H1 (cell line): ENCODE results near the gene USP54. TPM values are rescaled to one million over a fixed set of nuclear protein-coding genes. Genes with fewer than 3 reads are reported as not detected.

ENCODE experiments used
- CTCF ChIA-PET: fragments of 300-600 bp; sonication (Branson Sonifier 250); formaldehyde crosslinking; loops from one replicate; lab custom pipeline; 2021; ENCODE audit not compliant: partially characterized antibody; lab: Charles Lee
- POLR2A ChIA-PET: fragments of 300-600 bp; sonication (Branson Sonifier 250); formaldehyde crosslinking; loops from one replicate; lab custom pipeline; 2021; ENCODE audit warnings: inconsistent platforms; ENCODE audit not compliant: partially characterized antibody; lab: Charles Lee
- DNase-seq, 2 experiments: peaks; one replicate each; pipeline versions ENCODE4 v3.0.0 to v3.0.0-alpha.2; 2010 to 2022; ENCODE audit warnings: low spot score in 2 of 2, low read depth in 1 of 2, mixed read lengths in 1 of 2
- FAIRE-seq: peaks from 2 replicates; lab custom pipeline; 2011; peaks lifted over from hg19 to GRCh38; lab: Jason Lieb, UNC
- H2AFZ ChIP-seq: 2 replicates; pipeline ENCODE4 v1.8.1; 2012; ENCODE audit warnings: low read length, inconsistent platforms
- H2AK5ac ChIP-seq: 2 replicates; pipeline ENCODE4 v1.6.1; 2013; ENCODE audit warnings: low read depth, low read length
- H2BK120ac ChIP-seq: replicated peaks from 2 replicates; pipeline ENCODE3; 2013; ENCODE audit warnings: low read depth, low read length, inconsistent platforms
- H2BK12ac ChIP-seq: 2 replicates; pipeline ENCODE4 v1.6.1; 2013; ENCODE audit warnings: low read depth, low read length
- H2BK15ac ChIP-seq: 2 replicates; pipeline ENCODE4 v1.6.1; 2013; ENCODE audit warnings: low read length
- H2BK20ac ChIP-seq: 2 replicates; pipeline ENCODE4 v1.6.1; 2013; ENCODE audit warnings: low read length
- H2BK5ac ChIP-seq: 2 replicates; pipeline ENCODE4 v1.6.1; 2013; ENCODE audit warnings: low read depth, low read length
- H3K14ac ChIP-seq: 2 replicates; pipeline ENCODE4 v1.6.1; 2013; ENCODE audit warnings: inconsistent platforms; ENCODE audit not compliant: insufficient read length
- H3K18ac ChIP-seq: 2 replicates; pipeline ENCODE4 v1.6.1; 2013; ENCODE audit warnings: low read length; ENCODE audit errors: extremely low read depth
- H3K23ac ChIP-seq: 2 replicates; pipeline ENCODE4 v1.6.1; 2013; ENCODE audit warnings: inconsistent platforms; ENCODE audit not compliant: insufficient read length
- H3K23me2 ChIP-seq: 2 replicates; pipeline ENCODE4 v1.6.1; 2013; ENCODE audit warnings: low read depth, low read length
- H3K27ac ChIP-seq: 2 replicates; pipeline ENCODE4 v1.6.1; 2011; ENCODE audit warnings: low read depth, low read length, inconsistent platforms
- H3K27me3 ChIP-seq, 4 experiments: replicated peaks in 1 of 4; 1 replicate in 1 of 4; 2 replicates in 3 of 4; pipeline versions ENCODE4 v1.6.1 to v1.8.1; 2011 to 2013; ENCODE audit warnings: low read length in 3 of 4, mild to moderate bottlenecking in 3 of 4, inconsistent platforms in 2 of 4, mixed read lengths in 2 of 4, moderate library complexity in 1 of 4; ENCODE audit not compliant: control insufficient read depth in 3 of 4, insufficient read depth in 3 of 4; ENCODE audit errors: extremely low read depth in 1 of 4
- H3K36me3 ChIP-seq, 4 experiments: 2 replicates each; pipeline versions ENCODE4 v1.6.1 to v1.8.1; 2011 to 2013; ENCODE audit warnings: mild to moderate bottlenecking in 4 of 4, low read length in 3 of 4, moderate library complexity in 2 of 4, control low read depth in 1 of 4, inconsistent platforms in 1 of 4; ENCODE audit not compliant: insufficient read depth in 4 of 4, control insufficient read depth in 2 of 4
- H3K4ac ChIP-seq: replicated peaks from 2 replicates; pipeline ENCODE3; 2013; ENCODE audit warnings: low read length, low read depth, mixed read lengths, inconsistent platforms; ENCODE audit not compliant: insufficient read length
- H3K4me1 ChIP-seq, 4 experiments: replicated peaks in 1 of 4; 1 replicate in 1 of 4; 2 replicates in 3 of 4; pipeline versions ENCODE4 v1.6.1 to v1.8.1; 2011 to 2013; ENCODE audit warnings: low read length in 3 of 4, inconsistent platforms in 2 of 4, mixed read lengths in 1 of 4; ENCODE audit not compliant: insufficient read depth in 4 of 4, control insufficient read depth in 3 of 4
- H3K4me2 ChIP-seq, 2 experiments: 2 replicates each; pipeline versions ENCODE4 v1.6.1 to v1.8.1; 2011 to 2013; ENCODE audit warnings: low read depth in 2 of 2, low read length in 2 of 2, control low read depth in 1 of 2, inconsistent platforms in 1 of 2, mild to moderate bottlenecking in 1 of 2; ENCODE audit not compliant: insufficient read depth in 1 of 2
- H3K4me3 ChIP-seq, 4 experiments: fragments of 200-600, 300-600 bp in 1 of 4; sonication (generic), shearing (Covaris generic), sonication (Bioruptor Twin) in 1 of 4; 2 replicates each; pipeline versions ENCODE4 v1.5.1 to v1.8.1; 2011 to 2016; ENCODE audit warnings: low read length in 4 of 4, low read depth in 3 of 4, control low read depth in 2 of 4, inconsistent platforms in 2 of 4, mild to moderate bottlenecking in 2 of 4, mixed read lengths in 1 of 4, moderate library complexity in 1 of 4; ENCODE audit not compliant: insufficient read depth in 2 of 4; ENCODE audit errors: extremely low read depth in 1 of 4
- H3K56ac ChIP-seq: replicated peaks from 2 replicates; pipeline ENCODE3; 2013; ENCODE audit warnings: low read depth, mild to moderate bottlenecking, mixed read lengths, low read length, inconsistent platforms; ENCODE audit not compliant: insufficient read length
- H3K79me1 ChIP-seq: 2 replicates; pipeline ENCODE4 v1.6.1; 2013; ENCODE audit warnings: low read depth, low read length, control low read depth
- H3K79me2 ChIP-seq, 2 experiments: 2 replicates each; pipeline versions ENCODE4 v1.6.1 to v1.8.1; 2012 to 2013; ENCODE audit warnings: low read length in 2 of 2, mild to moderate bottlenecking in 2 of 2, inconsistent platforms in 1 of 2; ENCODE audit not compliant: insufficient read depth in 2 of 2, control insufficient read depth in 1 of 2
- H3K9ac ChIP-seq, 4 experiments: replicated peaks in 1 of 4; 1 replicate in 1 of 4; 2 replicates in 3 of 4; pipeline versions ENCODE4 v1.6.1 to v1.8.1; 2011 to 2013; ENCODE audit warnings: low read depth in 3 of 4, low read length in 3 of 4, control low read depth in 2 of 4, mild to moderate bottlenecking in 2 of 4, moderate library complexity in 2 of 4, inconsistent platforms in 1 of 4; ENCODE audit errors: extremely low read depth in 1 of 4
- H3K9me3 ChIP-seq, 2 experiments: 2 replicates each; pipeline versions ENCODE4 v1.6.1 to v1.8.1; 2012 to 2013; ENCODE audit warnings: mild to moderate bottlenecking in 2 of 2, moderate library complexity in 2 of 2, control low read depth in 1 of 2, inconsistent platforms in 1 of 2, low read depth in 1 of 2, low read length in 1 of 2, mixed read lengths in 1 of 2; ENCODE audit not compliant: insufficient read depth in 2 of 2
- H4K20me1 ChIP-seq, 2 experiments: replicated peaks in 1 of 2; 2 replicates each; pipeline versions ENCODE3 to v1.8.1; 2011 to 2013; ENCODE audit warnings: inconsistent platforms in 2 of 2, low read length in 2 of 2, mild to moderate bottlenecking in 1 of 2; ENCODE audit not compliant: insufficient read depth in 2 of 2, control insufficient read depth in 1 of 2
- H4K5ac ChIP-seq: 2 replicates; pipeline ENCODE4 v1.6.1; 2013; ENCODE audit warnings: low read length, low read depth, mixed read lengths, inconsistent platforms; ENCODE audit not compliant: insufficient read length
- H4K8ac ChIP-seq: 2 replicates; pipeline ENCODE4 v1.8.0; 2013; ENCODE audit warnings: mild to moderate bottlenecking, moderate library complexity, low read length, inconsistent platforms; ENCODE audit not compliant: insufficient read depth; ENCODE audit errors: extremely low read depth
- H4K91ac ChIP-seq: replicated peaks from 2 replicates; pipeline ENCODE3; 2013; ENCODE audit warnings: low read length, mixed read lengths, inconsistent platforms; ENCODE audit not compliant: insufficient read length
- BCL11A ChIP-seq, 2 experiments: IDR thresholded peaks; one replicate each; pipeline ENCODE4 v1.6.1; 2011; ENCODE audit warnings: low read depth in 2 of 2, low read length in 2 of 2, mild to moderate bottlenecking in 2 of 2
- CREB1 ChIP-seq: IDR thresholded peaks from 2 replicates; pipeline ENCODE4 v1.6.1; 2012; ENCODE audit warnings: inconsistent platforms
- CTBP2 ChIP-seq: IDR thresholded peaks from 2 replicates; pipeline ENCODE4 v1.7.0; 2011; ENCODE audit warnings: borderline replicate concordance, mild to moderate bottlenecking, moderate library complexity, mixed read lengths, low read length; ENCODE audit not compliant: insufficient read depth, insufficient read length
- EGR1 ChIP-seq: IDR thresholded peaks from 2 replicates; pipeline ENCODE4 v1.6.1; 2011; ENCODE audit warnings: low read depth, low read length, borderline replicate concordance
- KDM5A ChIP-seq: fragments of 200-600 bp; IDR thresholded peaks from 2 replicates; pipeline ENCODE4 v1.7.1; 2012; ENCODE audit warnings: mild to moderate bottlenecking, low read length, inconsistent platforms, mixed read lengths
- PHF8 ChIP-seq: fragments of 200-600 bp; sonication (generic); conservative IDR thresholded peaks from 2 replicates; pipeline ENCODE4 v1.7.1; 2012; ENCODE audit warnings: low read depth, mild to moderate bottlenecking, inconsistent platforms, low read length, moderate library complexity
- POU5F1 ChIP-seq: IDR thresholded peaks from 2 replicates; pipeline ENCODE4 v1.6.1; 2011; ENCODE audit warnings: low read depth, mild to moderate bottlenecking, low read length, moderate library complexity
- SAP30 ChIP-seq: fragments of 300-600 bp; sonication (generic); IDR thresholded peaks from 2 replicates; pipeline ENCODE4 v1.7.1; 2012; ENCODE audit warnings: low read length, moderate library complexity, mild to moderate bottlenecking, inconsistent platforms; ENCODE audit not compliant: insufficient read depth, insufficient replicate concordance
- SIX5 ChIP-seq: IDR thresholded peaks from 2 replicates; pipeline ENCODE4 v1.6.1; 2011; ENCODE audit warnings: mild to moderate bottlenecking, low read depth, low read length
- SP2 ChIP-seq: IDR thresholded peaks from 2 replicates; pipeline ENCODE4 v1.6.1; 2012; ENCODE audit warnings: mild to moderate bottlenecking, low read length, inconsistent platforms
- SP4 ChIP-seq: IDR thresholded peaks from 2 replicates; pipeline ENCODE4 v1.6.1; 2012; ENCODE audit warnings: low read length, inconsistent platforms
- SUZ12 ChIP-seq: fragments of 200-600 bp; sonication (generic); IDR thresholded peaks from 2 replicates; pipeline ENCODE4 v1.6.1; 2012; ENCODE audit warnings: mild to moderate bottlenecking, inconsistent platforms, low read length, moderate library complexity, mixed read lengths
- TAF1 ChIP-seq: IDR thresholded peaks from 2 replicates; pipeline ENCODE4 v1.6.1; 2011; ENCODE audit warnings: mild to moderate bottlenecking, low read depth, low read length
- TCF12 ChIP-seq: IDR thresholded peaks from 2 replicates; pipeline ENCODE4 v1.6.1; 2011; ENCODE audit warnings: low read depth, mild to moderate bottlenecking, low read length
- WGBS, 2 experiments: shearing (Covaris generic) in 1 of 2; methylation state at CpG; one replicate each; pipeline versions ENCODE4 v1.1.6 to v1.1.7; 2013 to 2015; ENCODE audit warnings: low lambda C conversion rate in 2 of 2, mixed read lengths in 2 of 2, inconsistent platforms in 1 of 2, low coverage in 1 of 2, missing lambda C conversion rate in 1 of 2; ENCODE audit not compliant: insufficient replicate concordance in 2 of 2, insufficient coverage in 1 of 2, insufficient read length in 1 of 2; ENCODE audit errors: extremely low coverage in 1 of 2, missing lambda C conversion rate in 1 of 2; 5-methylcytosine and 5-hydroxymethylcytosine counted together
- polyA plus RNA-seq, 7 experiments: library from polyadenylated mRNA; depleted of rRNA in 3 of 7; stranded (reverse) in 5 of 7; unstranded in 2 of 7; fragments of >200 nt in 5 of 7; fragments of 200-250 nt in 2 of 7; gene quantifications; 1 replicate in 5 of 7; 2 replicates in 1 of 7; 4 replicates in 1 of 7; pipeline versions ENCODE4 v1.2.1 to v1.2.3, GENCODE V29; 2011 to 2013; ENCODE audit warnings: missing spikeins in 2 of 7, mixed read lengths in 2 of 7
- total RNA-seq: library from RNA; stranded (reverse); fragmentation: NEBNext Ultra II Directional; extraction: Animal tissue kit (Norgen Biotek cat#: 25700); gene quantifications from 2 replicates; pipeline ENCODE4 v1.2.1, GENCODE V29; 2021

The USP54 gene
- total and polyA plus RNA-seq, 2 of the 8 experiments (the other 6 are each of a cell fraction or from before 2014, with no cell fraction given): 46.2 to 65.6 TPM

GRCh38 chr10:73517166-73517888 lies 73.8 kb downstream of the USP54 start:
- no peaks in the 10 kb centered on the region for H3K23me2 ChIP-seq
- no peak overlapping the region for H3K4me2 ChIP-seq
- H4K91ac ChIP-seq: no peak overlapping the region
- no peak overlapping the region for H2AK5ac ChIP-seq
- H3K4ac ChIP-seq: no peak overlapping the region
- no peak for FAIRE-seq
- H3K9ac ChIP-seq: no peak overlapping the region; a peak in 1 of 7 replicates
- no peak overlapping the region for H3K18ac ChIP-seq
- H4K8ac ChIP-seq: no peak overlapping the region
- H3K79me2 ChIP-seq: no peaks in the 10 kb centered on the region
- H2BK15ac ChIP-seq: no peak overlapping the region
- no peak overlapping the region for H2AFZ ChIP-seq
- no peak overlapping the region for H3K27ac ChIP-seq
- no peak for TF ChIP-seq POU5F1
- TF ChIP-seq CTBP2: no peak
- TF ChIP-seq CREB1: no peak
- no peak for TF ChIP-seq TAF1
- no peak for TF ChIP-seq SP2
- TF ChIP-seq SP4: no peak
- TF ChIP-seq SAP30: no peak
- no peak for TF ChIP-seq SIX5
- no peak for TF ChIP-seq EGR1
- no peak for TF ChIP-seq SUZ12
- TF ChIP-seq BCL11A (IDR thresholded peaks at IDR 0.05; ENCODE audit: low read depth in 2 of 2, low read length in 2 of 2): no peak
- TF ChIP-seq PHF8: no peak
- no peak for TF ChIP-seq KDM5A
- TF ChIP-seq TCF12: no peak
- no peak overlapping the region for H2BK20ac ChIP-seq
- H2BK5ac ChIP-seq: no peak overlapping the region
- H3K9me3 ChIP-seq: no peaks in the 10 kb centered on the region
- H2BK120ac ChIP-seq: no peak overlapping the region
- H3K14ac ChIP-seq: no peak overlapping the region
- H2BK12ac ChIP-seq: no peak overlapping the region
- H3K36me3 ChIP-seq: peaks cover 17 to 51% (median 48%) of the 10 kb centered on the region in 4 experiments; a peak in 7 of 8 replicates
- no peak overlapping the region for H3K23ac ChIP-seq
- DNase-seq: no peak
- ChIA-PET POLR2A (interaction anchor here (1.1 to 1.2 kb wide), 2 partner anchors 109 to 213 kb away, joined by 3 read pairs; no protein-coding TSS in a partner anchor), CTCF (interaction anchor here (1.1 to 2.7 kb wide), 3 partner anchors 12 to 127 kb away, joined by 4 to 12 read pairs (median 11); partner anchors contain the start of gene MYOZ1)
- H3K27me3 ChIP-seq: no peaks in the 10 kb centered on the region
- 90% methylated on average over 4 of the region's 4 CpGs; no CpG with 5 or more reads in 1 of the 2 experiments for WGBS, 2 experiments
- H3K79me1 ChIP-seq: no peaks in the 10 kb centered on the region
- no peak overlapping the region for H3K4me3 ChIP-seq
- H4K5ac ChIP-seq: no peak overlapping the region
- H4K20me1 ChIP-seq: no peaks in the 10 kb centered on the region
- H3K56ac ChIP-seq: no peak overlapping the region
- no peaks in the 10 kb centered on the region for H3K4me1 ChIP-seq
